ENCODE results near the gene EVI2A.
"Not testable (repeated sequence)": the region's sequence is repeated elsewhere in the genome, so short reads cannot be mapped to it uniquely, and the experiment has no call there.

Gene EVI2A

DNA sequence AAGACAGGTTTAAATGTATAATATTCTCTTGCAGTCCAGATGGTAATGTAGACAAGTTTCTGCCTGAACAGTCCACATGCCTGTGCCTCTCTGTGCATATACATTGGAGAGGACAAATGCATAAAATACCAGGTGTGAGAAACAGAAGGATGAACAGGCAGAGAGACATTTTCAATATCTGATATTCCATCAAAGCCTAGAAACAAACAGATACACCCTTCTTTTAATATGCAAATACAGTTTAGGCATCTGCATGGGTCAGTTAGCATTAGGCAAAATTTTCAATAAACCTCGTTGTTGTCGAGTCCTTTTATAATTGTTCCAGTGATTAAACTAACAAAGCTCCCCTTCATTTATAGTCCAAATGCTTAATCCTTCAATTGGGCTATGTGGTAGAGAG, 25.3 kb downstream of the EVI2A start:
- no peaks in the 10 kb centered on the region for H3K4me1 ChIP-seq (ENCODE audit: control insufficient read depth, insufficient read depth, low read length)
- no CpG with 5 or more reads among the region's 2 CpGs for WGBS (ENCODE audit: insufficient coverage, insufficient read length)
- DNase-seq (ENCODE audit: low read depth, low spot score): no peak
- no peaks in the 10 kb centered on the region for H3K27me3 ChIP-seq (ENCODE audit: control insufficient read depth, insufficient read depth, low read length)
- no peak overlapping the region for H3K27ac ChIP-seq (ENCODE audit: low read length)
- no peaks in the 10 kb centered on the region for H3K36me3 ChIP-seq (ENCODE audit: control insufficient read depth, insufficient read depth, low read length)
- no peak overlapping the region for H3K4me3 ChIP-seq (ENCODE audit: low read length)
- H3K9me3 ChIP-seq (ENCODE audit: control insufficient read depth, insufficient read depth, low read length): no peaks in the 10 kb centered on the region

DNA sequence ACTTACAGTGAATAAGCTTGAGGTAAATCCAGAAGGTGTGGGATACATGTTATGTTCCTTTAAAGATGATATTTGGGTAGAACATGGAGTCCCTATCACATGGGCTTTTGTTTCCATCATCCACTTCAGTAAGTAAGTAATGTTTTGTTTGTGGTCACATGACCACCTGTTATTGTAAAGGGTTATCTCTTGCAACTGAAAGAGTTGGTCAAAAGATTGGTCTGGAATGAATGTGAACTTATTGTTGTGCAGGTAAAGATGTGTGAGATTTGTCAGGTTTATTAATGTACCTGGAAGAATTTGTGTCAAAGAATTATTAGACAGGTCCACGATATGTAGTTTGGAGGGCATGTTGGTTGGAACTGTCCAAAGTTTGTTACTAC, 25.9 kb downstream of the EVI2A start:
- H3K27ac ChIP-seq (ENCODE audit: low read length): no peak overlapping the region
- no peaks in the 10 kb centered on the region for H3K9me3 ChIP-seq (ENCODE audit: control insufficient read depth, insufficient read depth, low read length)
- no peak for DNase-seq (ENCODE audit: low read depth, low spot score)
- no peaks in the 10 kb centered on the region for H3K27me3 ChIP-seq (ENCODE audit: control insufficient read depth, insufficient read depth, low read length)
- H3K4me3 ChIP-seq (ENCODE audit: low read length): no peak overlapping the region
- no peaks in the 10 kb centered on the region for H3K4me1 ChIP-seq (ENCODE audit: control insufficient read depth, insufficient read depth, low read length)
- WGBS (ENCODE audit: insufficient coverage, insufficient read length): no CpG with 5 or more reads among the region's 1 CpG
- no peaks in the 10 kb centered on the region for H3K36me3 ChIP-seq (ENCODE audit: control insufficient read depth, insufficient read depth, low read length)

DNA sequence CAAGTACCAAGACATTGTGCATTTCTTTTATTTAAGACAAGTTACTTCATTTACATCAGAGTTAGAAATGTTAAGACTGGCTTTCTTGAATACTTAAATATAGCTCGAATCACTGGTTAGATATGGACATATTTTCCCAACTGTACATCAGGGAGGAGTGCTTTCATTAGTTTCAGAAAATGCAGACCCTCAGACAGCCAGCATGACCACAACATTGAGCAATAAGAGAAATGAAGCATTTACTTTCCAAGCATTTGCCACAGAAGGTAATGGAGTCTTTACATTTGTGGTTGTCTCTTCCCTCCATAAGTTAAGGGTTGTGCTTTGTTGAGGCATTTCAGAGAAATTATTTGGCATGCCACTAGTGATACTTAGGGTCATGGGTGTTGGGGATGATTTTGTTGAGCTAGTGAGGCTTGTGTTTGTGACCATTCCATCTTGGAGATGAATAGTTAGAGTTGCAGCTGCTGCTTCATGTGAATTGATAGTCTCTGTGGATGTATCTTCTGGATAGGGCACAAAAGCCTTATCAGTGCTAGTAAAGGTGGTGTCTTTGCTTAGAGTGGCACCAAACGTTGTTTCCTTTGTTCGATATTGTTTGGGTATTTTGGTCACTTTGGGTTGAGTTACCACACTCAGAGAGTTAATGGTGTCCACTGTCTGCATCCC, 26.5 kb downstream of the EVI2A start:
- no CpG with 5 or more reads among the region's 3 CpGs for WGBS (ENCODE audit: insufficient coverage, insufficient read length)
- no peaks in the 10 kb centered on the region for H3K36me3 ChIP-seq (ENCODE audit: control insufficient read depth, insufficient read depth, low read length)
- H3K4me3 ChIP-seq (ENCODE audit: low read length): no peak overlapping the region
- H3K9me3 ChIP-seq (ENCODE audit: control insufficient read depth, insufficient read depth, low read length): no peaks in the 10 kb centered on the region
- H3K27ac ChIP-seq (ENCODE audit: low read length): no peak overlapping the region
- DNase-seq (ENCODE audit: low read depth, low spot score): no peak
- no peaks in the 10 kb centered on the region for H3K4me1 ChIP-seq (ENCODE audit: control insufficient read depth, insufficient read depth, low read length)
- no peaks in the 10 kb centered on the region for H3K27me3 ChIP-seq (ENCODE audit: control insufficient read depth, insufficient read depth, low read length)

DNA sequence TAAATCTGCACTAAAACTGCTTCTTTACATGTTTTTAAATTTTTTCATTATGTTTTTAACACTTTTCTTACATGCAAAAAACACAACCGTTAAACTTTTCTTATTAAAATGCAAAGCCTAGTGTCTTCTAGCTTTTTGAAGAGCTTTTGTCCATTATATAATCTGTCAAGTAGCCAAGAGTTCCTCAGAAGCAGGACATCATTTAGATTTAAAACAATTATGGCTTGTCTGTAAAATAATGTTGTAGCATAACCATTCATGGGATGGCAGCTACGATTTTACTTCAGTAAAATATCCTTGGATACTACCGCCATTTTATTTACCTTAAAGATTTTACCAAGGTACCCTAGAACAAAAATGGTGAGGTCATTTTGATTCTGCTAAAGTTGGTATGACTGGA, 27.2 kb downstream of the EVI2A start:
- no peaks in the 10 kb centered on the region for H3K36me3 ChIP-seq (ENCODE audit: control insufficient read depth, insufficient read depth, low read length)
- H3K27me3 ChIP-seq (ENCODE audit: control insufficient read depth, insufficient read depth, low read length): no peaks in the 10 kb centered on the region
- WGBS (ENCODE audit: insufficient coverage, insufficient read length): no CpG with 5 or more reads among the region's 3 CpGs
- no peaks in the 10 kb centered on the region for H3K9me3 ChIP-seq (ENCODE audit: control insufficient read depth, insufficient read depth, low read length)
- no peaks in the 10 kb centered on the region for H3K4me1 ChIP-seq (ENCODE audit: control insufficient read depth, insufficient read depth, low read length)
- no peak for DNase-seq (ENCODE audit: low read depth, low spot score)
- no peak overlapping the region for H3K4me3 ChIP-seq (ENCODE audit: low read length)
- no peak overlapping the region for H3K27ac ChIP-seq (ENCODE audit: low read length)

DNA sequence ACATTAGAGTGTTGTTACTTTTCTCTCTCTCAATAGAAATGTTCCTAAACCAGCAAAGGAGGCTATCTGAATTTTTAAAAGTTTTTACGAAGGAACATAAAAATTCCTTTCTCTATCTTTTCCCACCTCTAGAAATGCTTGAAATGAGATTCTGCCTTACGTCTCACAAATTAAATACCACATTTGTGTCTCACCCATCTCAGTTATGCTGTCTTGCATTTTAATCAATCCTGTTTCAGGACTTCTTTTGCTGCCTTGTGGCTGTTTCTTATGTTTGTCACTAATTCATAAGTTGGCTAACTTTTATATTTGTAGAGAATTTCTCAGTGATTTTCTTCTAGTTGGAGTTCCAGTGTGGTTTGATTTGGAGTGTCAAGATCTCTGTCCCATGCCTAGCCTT, 27.8 kb downstream of the EVI2A start:
- Histone ChIP-seq H3K27ac (ENCODE audit: low read length) (no peak overlapping the region), H3K4me1 (ENCODE audit: control insufficient read depth, insufficient read depth, low read length) (no peaks in the 10 kb centered on the region), H3K36me3 (ENCODE audit: control insufficient read depth, insufficient read depth, low read length) (no peaks in the 10 kb centered on the region), H3K4me3 (ENCODE audit: low read length) (no peak overlapping the region), H3K27me3 (ENCODE audit: control insufficient read depth, insufficient read depth, low read length) (no peaks in the 10 kb centered on the region), H3K9me3 (ENCODE audit: control insufficient read depth, insufficient read depth, low read length) (no peaks in the 10 kb centered on the region)
- DNase-seq (ENCODE audit: low read depth, low spot score): no peak
- WGBS (ENCODE audit: insufficient coverage, insufficient read length): no CpG with 5 or more reads among the region's 2 CpGs

DNA sequence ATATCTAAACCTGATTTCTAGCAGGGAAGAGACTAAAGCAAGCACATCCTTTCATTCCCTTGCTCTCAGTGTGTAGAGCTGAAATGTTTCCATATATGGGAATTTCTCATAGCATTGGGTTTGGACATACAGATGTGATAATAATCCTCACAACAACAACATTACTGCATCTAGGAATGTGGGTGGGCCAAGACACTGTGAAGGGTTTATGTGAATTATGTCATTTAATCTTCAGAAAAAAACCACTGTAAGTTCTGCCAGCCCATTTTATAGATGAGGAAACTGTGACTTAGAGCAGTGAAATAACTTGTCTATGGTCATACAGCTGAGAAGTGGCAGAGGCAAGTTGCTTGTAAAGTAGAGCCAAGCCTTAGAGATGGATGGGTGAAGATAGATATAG, 29.6 kb downstream of the EVI2A start:
- no peak overlapping the region for H3K4me3 ChIP-seq (ENCODE audit: low read length)
- no peaks in the 10 kb centered on the region for H3K9me3 ChIP-seq (ENCODE audit: control insufficient read depth, insufficient read depth, low read length)
- no peaks in the 10 kb centered on the region for H3K4me1 ChIP-seq (ENCODE audit: control insufficient read depth, insufficient read depth, low read length)
- H3K27ac ChIP-seq (ENCODE audit: low read length): no peak overlapping the region
- H3K36me3 ChIP-seq (ENCODE audit: control insufficient read depth, insufficient read depth, low read length): no peaks in the 10 kb centered on the region
- DNase-seq (ENCODE audit: low read depth, low spot score): no peak
- H3K27me3 ChIP-seq (ENCODE audit: control insufficient read depth, insufficient read depth, low read length): no peaks in the 10 kb centered on the region

DNA sequence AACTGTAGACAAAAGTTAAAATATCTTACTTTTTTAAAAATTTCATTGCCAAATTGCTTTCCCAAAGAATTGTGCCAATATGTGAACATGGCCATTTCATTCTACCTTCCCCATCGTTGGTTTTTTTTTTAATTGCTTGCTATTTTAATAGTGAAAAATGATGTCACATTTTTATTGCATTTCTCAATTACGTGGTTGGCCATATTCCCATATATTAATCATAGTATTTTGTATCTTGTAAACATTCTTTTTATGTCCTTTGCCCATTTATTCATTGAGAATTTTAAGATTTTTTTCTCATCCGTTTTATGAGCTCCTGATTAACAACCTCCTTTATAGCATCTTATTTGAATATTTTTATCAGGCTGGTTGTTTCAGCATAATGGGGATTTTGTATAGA, 31.6 kb downstream of the EVI2A start:
- no peak for DNase-seq (ENCODE audit: low read depth, low spot score)
- no peaks in the 10 kb centered on the region for H3K36me3 ChIP-seq (ENCODE audit: control insufficient read depth, insufficient read depth, low read length)
- H3K4me3 ChIP-seq (ENCODE audit: low read length): no peak overlapping the region
- no CpG with 5 or more reads among the region's 3 CpGs for WGBS (ENCODE audit: insufficient coverage, insufficient read length)
- H3K4me1 ChIP-seq (ENCODE audit: control insufficient read depth, insufficient read depth, low read length): no peaks in the 10 kb centered on the region
- no peaks in the 10 kb centered on the region for H3K27me3 ChIP-seq (ENCODE audit: control insufficient read depth, insufficient read depth, low read length)
- no peaks in the 10 kb centered on the region for H3K9me3 ChIP-seq (ENCODE audit: control insufficient read depth, insufficient read depth, low read length)
- H3K27ac ChIP-seq (ENCODE audit: low read length): no peak overlapping the region

DNA sequence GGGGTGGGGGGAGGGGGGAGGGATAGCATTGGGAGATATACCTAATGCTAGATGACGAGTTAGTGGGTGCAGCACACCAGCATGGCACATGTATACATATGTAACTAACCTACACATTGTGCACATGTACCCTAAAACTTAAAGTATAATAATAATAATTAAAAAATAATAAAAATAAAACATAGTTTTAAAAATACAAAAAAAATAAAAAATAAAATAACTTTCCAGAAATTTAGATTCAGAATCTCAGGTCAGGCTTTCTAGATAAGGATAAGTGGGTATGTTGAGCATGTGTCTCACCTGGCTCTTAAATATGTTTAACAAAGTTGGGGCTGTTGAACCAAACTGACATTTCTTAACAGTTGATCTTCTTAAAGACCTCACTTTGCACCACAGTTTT, 33.5 kb downstream of the EVI2A start:
- H3K27me3 ChIP-seq (ENCODE audit: control insufficient read depth, insufficient read depth, low read length); H3K27ac ChIP-seq (ENCODE audit: low read length); H3K4me1 ChIP-seq (ENCODE audit: control insufficient read depth, insufficient read depth, low read length); DNase-seq (ENCODE audit: low read depth, low spot score); H3K4me3 ChIP-seq (ENCODE audit: low read length); H3K36me3 ChIP-seq (ENCODE audit: control insufficient read depth, insufficient read depth, low read length); H3K9me3 ChIP-seq (ENCODE audit: control insufficient read depth, insufficient read depth, low read length): not testable (repeated sequence)
- WGBS (ENCODE audit: insufficient coverage, insufficient read length): no CpG with 5 or more reads among the region's 1 CpG

DNA sequence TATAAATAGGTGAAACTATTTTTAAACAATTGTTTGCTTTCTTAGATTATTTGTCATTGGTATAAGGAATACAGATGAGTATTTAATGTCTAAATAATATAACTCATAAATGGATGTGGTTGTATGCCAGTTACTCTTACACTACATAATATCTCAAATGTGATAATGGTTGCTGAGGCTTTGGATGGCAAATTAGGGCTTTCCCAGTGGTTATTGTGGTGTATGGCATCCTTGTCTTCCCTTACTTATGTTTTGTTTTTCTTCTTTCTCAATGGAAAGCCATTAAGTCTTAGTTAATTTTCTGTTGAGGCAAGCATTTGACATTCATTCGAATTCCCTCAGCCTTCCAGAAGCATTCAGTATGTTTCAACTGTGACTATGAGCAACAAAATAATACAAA, 34.8 kb downstream of the EVI2A start:
- Histone ChIP-seq H3K4me3 (ENCODE audit: low read length) (no peak overlapping the region), H3K27me3 (ENCODE audit: control insufficient read depth, insufficient read depth, low read length) (no peaks in the 10 kb centered on the region), H3K36me3 (ENCODE audit: control insufficient read depth, insufficient read depth, low read length) (no peaks in the 10 kb centered on the region), H3K27ac (ENCODE audit: low read length) (no peak overlapping the region), H3K9me3 (ENCODE audit: control insufficient read depth, insufficient read depth, low read length) (no peaks in the 10 kb centered on the region), H3K4me1 (ENCODE audit: control insufficient read depth, insufficient read depth, low read length) (no peaks in the 10 kb centered on the region)
- WGBS (ENCODE audit: insufficient coverage, insufficient read length): no CpG with 5 or more reads among the region's 1 CpG
- no peak for DNase-seq (ENCODE audit: low read depth, low spot score)

DNA sequence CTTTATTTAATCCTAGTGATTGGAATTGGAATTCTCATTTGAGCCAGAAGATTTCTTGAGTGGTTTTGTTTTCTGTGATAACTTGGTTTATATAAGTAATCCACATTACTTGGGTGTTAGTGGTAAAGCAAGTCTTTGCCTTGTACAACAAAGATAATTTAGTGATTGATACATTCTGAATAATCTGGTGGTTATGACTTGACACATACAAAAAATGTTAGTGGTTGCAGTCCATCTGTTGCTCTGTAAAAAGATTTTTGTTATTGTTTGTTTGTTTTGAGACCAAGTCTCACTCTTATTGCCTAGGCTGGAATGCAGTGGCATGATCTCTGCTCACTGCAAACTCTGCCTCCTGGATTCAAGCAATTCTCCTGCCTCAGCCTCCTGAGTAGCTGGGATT, 37.6 kb downstream of the EVI2A start:
- Histone ChIP-seq H3K4me3 (ENCODE audit: low read length) (no peak overlapping the region), H3K27me3 (ENCODE audit: control insufficient read depth, insufficient read depth, low read length) (no peaks in the 10 kb centered on the region), H3K9me3 (ENCODE audit: control insufficient read depth, insufficient read depth, low read length) (no peaks in the 10 kb centered on the region), H3K4me1 (ENCODE audit: control insufficient read depth, insufficient read depth, low read length) (no peaks in the 10 kb centered on the region), H3K27ac (ENCODE audit: low read length) (no peak overlapping the region), H3K36me3 (ENCODE audit: control insufficient read depth, insufficient read depth, low read length) (no peaks in the 10 kb centered on the region)
- no peak for DNase-seq (ENCODE audit: low read depth, low spot score)

DNA sequence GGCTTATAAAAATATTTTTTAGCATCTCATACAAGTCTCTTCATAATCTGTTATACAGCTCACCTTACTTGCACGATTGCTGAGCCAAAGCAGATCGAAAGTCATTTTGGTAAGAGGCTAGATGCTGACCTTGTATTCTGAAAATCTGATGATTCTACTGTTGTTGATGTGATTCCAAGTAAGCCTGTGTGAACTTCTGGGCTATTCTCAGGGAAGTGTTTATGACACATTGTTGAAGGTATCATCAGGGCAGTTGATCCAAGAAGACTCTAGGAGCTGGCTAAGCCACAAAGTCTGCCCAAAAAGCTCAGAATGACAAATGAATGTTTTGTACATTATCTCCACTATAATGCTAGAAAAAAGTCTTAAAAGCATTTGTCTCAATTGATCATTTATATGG, 40.4 kb downstream of the EVI2A start:
- no peak for DNase-seq (ENCODE audit: low read depth, low spot score)

More for the DNA sequence above, 40.4 kb downstream of the EVI2A start:
- no peak overlapping the region for H3K27ac ChIP-seq (ENCODE audit: low read length)
- H3K4me3 ChIP-seq (ENCODE audit: low read length): no peak overlapping the region
- no peaks in the 10 kb centered on the region for H3K4me1 ChIP-seq (ENCODE audit: control insufficient read depth, insufficient read depth, low read length)
- H3K36me3 ChIP-seq (ENCODE audit: control insufficient read depth, insufficient read depth, low read length): no peaks in the 10 kb centered on the region
- H3K9me3 ChIP-seq (ENCODE audit: control insufficient read depth, insufficient read depth, low read length): no peaks in the 10 kb centered on the region
- H3K27me3 ChIP-seq (ENCODE audit: control insufficient read depth, insufficient read depth, low read length): no peaks in the 10 kb centered on the region
- no CpG with 5 or more reads among the region's 2 CpGs for WGBS (ENCODE audit: insufficient coverage, insufficient read length)

All from iPS DF 6.9 (cell line).